Loucy (cell line): ENCODE measurements around the gene SULT1B1.

Experiments
- H2AFZ ChIP-seq: fragments of 200-600 bp; sonication (generic); 2 replicates; pipeline ENCODE4 v1.6.0; 2016; ENCODE audit warnings: antibody characterized with exemption, mild to moderate bottlenecking, low read length, moderate library complexity
- H3F3A ChIP-seq: fragments of 200-600 bp; 2 replicates; pipeline ENCODE4 v1.6.0; 2016; ENCODE audit warnings: antibody characterized with exemption, low read depth, mild to moderate bottlenecking
- H3K27me3 ChIP-seq: fragments of 200-600 bp; sonication (generic); 2 replicates; pipeline ENCODE4 v1.6.1; 2014; ENCODE audit warnings: low read length, mild to moderate bottlenecking; ENCODE audit not compliant: insufficient read depth, poor library complexity, severe bottlenecking
- H3K36me3 ChIP-seq: fragments of 200-600 bp; sonication (generic); 2 replicates; pipeline ENCODE4 v1.6.1; 2016; ENCODE audit warnings: low read length; ENCODE audit not compliant: insufficient read depth
- H3K4me1 ChIP-seq: fragments of 200-600 bp; sonication (generic); 2 replicates; pipeline ENCODE4 v1.5.1; 2014; ENCODE audit warnings: low read length, mild to moderate bottlenecking; ENCODE audit not compliant: insufficient read depth, poor library complexity, severe bottlenecking
- H3K4me2 ChIP-seq: fragments of 200-600 bp; sonication (generic); 2 replicates; pipeline ENCODE4 v1.6.0; 2014; ENCODE audit warnings: antibody characterized with exemption, low read length, low read depth, mild to moderate bottlenecking; ENCODE audit not compliant: poor library complexity, severe bottlenecking
- H3K4me3 ChIP-seq: fragments of 200-600 bp; sonication (generic); 2 replicates; pipeline ENCODE4 v1.5.1; 2014; ENCODE audit warnings: low read length, mild to moderate bottlenecking, mixed read lengths; ENCODE audit not compliant: poor library complexity, severe bottlenecking
- H3K79me2 ChIP-seq: fragments of 200-600 bp; sonication (generic); 2 replicates; pipeline ENCODE4 v1.6.1; 2014; ENCODE audit warnings: low read length; ENCODE audit not compliant: insufficient read depth
- H3K9ac ChIP-seq: fragments of 200-600 bp; sonication (generic); 2 replicates; pipeline ENCODE4 v1.6.0; 2014; ENCODE audit warnings: mild to moderate bottlenecking, low read depth, low read length, moderate library complexity; ENCODE audit not compliant: poor library complexity, severe bottlenecking
- H3K9me2 ChIP-seq: fragments of 200-600 bp; sonication (generic); replicated peaks from 2 replicates; pipeline ENCODE4 v1.6.1; 2016; ENCODE audit warnings: low read depth, low read length, mixed read lengths
- H3K9me3 ChIP-seq: fragments of 200-600 bp; sonication (generic); 2 replicates; pipeline ENCODE4 v1.6.1; 2014; ENCODE audit warnings: mild to moderate bottlenecking, antibody characterized with exemption, low read length, low read depth; ENCODE audit not compliant: insufficient read depth
- H4K20me1 ChIP-seq: fragments of 200-600 bp; sonication (generic); 2 replicates; pipeline ENCODE4 v1.6.0; 2014; ENCODE audit warnings: antibody characterized with exemption, low read length, mild to moderate bottlenecking; ENCODE audit not compliant: insufficient read depth, poor library complexity, severe bottlenecking
- CTCF ChIP-seq: fragments of 200-600 bp; sonication (generic); conservative IDR thresholded peaks from 2 replicates; pipeline ENCODE4 v1.5.1; 2014; ENCODE audit warnings: mild to moderate bottlenecking, antibody characterized with exemption, low read length
- EZH2phosphoT487 ChIP-seq: fragments of 200-600 bp; IDR thresholded peaks from 2 replicates; pipeline ENCODE4 v1.6.1; 2018; ENCODE audit warnings: antibody characterized with exemption, mild to moderate bottlenecking, moderate library complexity, borderline replicate concordance

SULT1B1 gene

GRCh38 chr4:69717778-69718177, 42.6 kb downstream of the SULT1B1 start:
- Histone ChIP-seq H3K79me2 (no peaks in the 10 kb centered on the region), H3K4me3 (no peak overlapping the region), H3K27me3 (no peaks in the 10 kb centered on the region), H3K9ac (no peak overlapping the region), H2AFZ (no peak overlapping the region), H3K4me1 (no peaks in the 10 kb centered on the region), H3K36me3 (no peaks in the 10 kb centered on the region), H3F3A (no peaks in the 10 kb centered on the region), H4K20me1 (no peaks in the 10 kb centered on the region), H3K9me3 (no peaks in the 10 kb centered on the region), H3K4me2 (no peak overlapping the region), H3K9me2 (no peaks in the 10 kb centered on the region)
- TF ChIP-seq CTCF: no peak
- TF ChIP-seq EZH2phosphoT487: no peak

DNA sequence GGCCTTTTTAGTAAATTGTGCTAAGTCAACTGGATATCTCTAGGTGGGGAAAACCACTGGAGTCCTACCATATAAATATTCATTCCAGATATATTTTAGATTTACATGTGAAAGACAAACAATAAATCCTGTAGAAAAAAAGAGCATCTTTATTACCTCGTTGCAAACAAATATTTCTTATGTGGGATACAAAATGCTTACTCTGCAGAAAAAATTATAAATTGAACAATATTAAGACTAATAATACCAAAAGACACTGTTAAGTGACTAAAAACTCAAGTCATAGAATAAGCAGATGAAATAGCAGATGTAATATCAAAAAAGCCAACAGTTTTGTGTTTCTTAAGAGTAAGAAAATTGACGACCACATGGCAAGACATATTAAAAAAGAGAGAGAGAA, 43.8 kb downstream of the SULT1B1 start:
- H3F3A ChIP-seq: no peaks in the 10 kb centered on the region
- H3K9ac ChIP-seq: no peak overlapping the region
- H3K4me2 ChIP-seq: no peak overlapping the region
- no peak overlapping the region for H3K4me3 ChIP-seq
- TF ChIP-seq EZH2phosphoT487: no peak
- TF ChIP-seq CTCF: no peak
- no peaks in the 10 kb centered on the region for H3K27me3 ChIP-seq
- no peak overlapping the region for H2AFZ ChIP-seq
- H3K36me3 ChIP-seq: no peaks in the 10 kb centered on the region
- no peaks in the 10 kb centered on the region for H3K9me3 ChIP-seq
- H4K20me1 ChIP-seq: no peaks in the 10 kb centered on the region
- no peaks in the 10 kb centered on the region for H3K4me1 ChIP-seq
- no peaks in the 10 kb centered on the region for H3K9me2 ChIP-seq
- no peaks in the 10 kb centered on the region for H3K79me2 ChIP-seq

DNA sequence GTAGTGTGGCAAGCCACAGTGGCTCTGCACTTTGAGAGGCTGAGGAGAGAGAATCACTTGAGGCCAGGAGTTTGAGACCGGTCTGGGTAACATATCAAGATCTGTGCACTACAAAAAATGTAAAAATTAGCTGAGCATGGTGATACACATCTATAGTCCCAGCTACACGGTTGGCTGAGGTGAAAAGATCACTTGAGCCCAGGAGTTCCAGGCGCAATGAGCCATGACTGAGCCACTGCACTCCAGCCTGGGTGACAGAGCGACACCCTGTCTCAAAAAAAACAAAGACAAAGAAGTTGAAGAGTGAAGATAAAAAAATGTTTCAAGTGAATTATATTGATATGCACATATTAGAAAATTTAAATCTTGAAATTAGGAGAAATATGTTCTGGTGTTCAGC, 46.3 kb downstream of the SULT1B1 start:
- no peaks in the 10 kb centered on the region for H3K79me2 ChIP-seq
- TF ChIP-seq EZH2phosphoT487: no peak
- no peak for TF ChIP-seq CTCF
- no peak overlapping the region for H2AFZ ChIP-seq
- no peaks in the 10 kb centered on the region for H3F3A ChIP-seq
- no peaks in the 10 kb centered on the region for H3K9me2 ChIP-seq
- H3K9me3 ChIP-seq: no peaks in the 10 kb centered on the region
- no peaks in the 10 kb centered on the region for H3K4me1 ChIP-seq
- H3K4me2 ChIP-seq: no peak overlapping the region
- H4K20me1 ChIP-seq: no peaks in the 10 kb centered on the region
- no peak overlapping the region for H3K9ac ChIP-seq
- no peaks in the 10 kb centered on the region for H3K36me3 ChIP-seq
- H3K27me3 ChIP-seq: no peaks in the 10 kb centered on the region
- no peak overlapping the region for H3K4me3 ChIP-seq
